Sigmoid colon (tissue), 4 donors: ENCODE measurements around the gene MYH9.

Experiments
- POLR2A ChIP-seq, 2 donors: fragments of 450-650 bp; IDR thresholded peaks; one replicate each; pipeline ENCODE4 v1.6.1; 2016; ENCODE audit warnings: antibody characterized with exemption in 2 of 2, mild to moderate bottlenecking in 2 of 2, moderate library complexity in 2 of 2
- POLR2AphosphoS5 ChIP-seq, 4 donors: sonication (generic); formaldehyde crosslinking; IDR thresholded peaks; one replicate each; pipeline ENCODE4 v1.6.1; 2017; ENCODE audit warnings: antibody characterized with exemption in 4 of 4
- TF ChIP-seq, protein P1 (sequence below), 4 experiments: fragments of 450-650 bp in 3 of 4; fragments of 200-600 bp in 1 of 4; IDR thresholded peaks; one replicate each; pipeline ENCODE4 v1.5.1; 2016 to 2019; ENCODE audit warnings: antibody characterized with exemption in 4 of 4, mild to moderate bottlenecking in 3 of 4, moderate library complexity in 2 of 4

DNA sequence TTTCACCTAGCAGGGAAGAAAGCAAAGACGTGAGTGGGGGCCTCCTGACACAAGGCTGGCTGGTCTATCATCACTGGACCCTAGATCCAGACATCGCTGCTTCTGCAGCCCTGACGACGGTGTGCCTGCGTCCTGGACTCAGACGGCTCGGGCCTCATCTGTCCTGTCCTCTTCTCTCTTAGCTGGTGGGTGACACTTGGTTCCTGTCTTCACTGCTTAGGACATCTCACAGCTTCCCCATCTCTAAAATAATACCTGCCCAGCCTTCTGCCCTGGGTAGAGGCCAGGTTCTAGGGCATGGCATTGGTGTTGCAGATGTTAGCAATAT, 93.5 kb downstream of the MYH9 start:
- TF ChIP-seq, protein P1, sequence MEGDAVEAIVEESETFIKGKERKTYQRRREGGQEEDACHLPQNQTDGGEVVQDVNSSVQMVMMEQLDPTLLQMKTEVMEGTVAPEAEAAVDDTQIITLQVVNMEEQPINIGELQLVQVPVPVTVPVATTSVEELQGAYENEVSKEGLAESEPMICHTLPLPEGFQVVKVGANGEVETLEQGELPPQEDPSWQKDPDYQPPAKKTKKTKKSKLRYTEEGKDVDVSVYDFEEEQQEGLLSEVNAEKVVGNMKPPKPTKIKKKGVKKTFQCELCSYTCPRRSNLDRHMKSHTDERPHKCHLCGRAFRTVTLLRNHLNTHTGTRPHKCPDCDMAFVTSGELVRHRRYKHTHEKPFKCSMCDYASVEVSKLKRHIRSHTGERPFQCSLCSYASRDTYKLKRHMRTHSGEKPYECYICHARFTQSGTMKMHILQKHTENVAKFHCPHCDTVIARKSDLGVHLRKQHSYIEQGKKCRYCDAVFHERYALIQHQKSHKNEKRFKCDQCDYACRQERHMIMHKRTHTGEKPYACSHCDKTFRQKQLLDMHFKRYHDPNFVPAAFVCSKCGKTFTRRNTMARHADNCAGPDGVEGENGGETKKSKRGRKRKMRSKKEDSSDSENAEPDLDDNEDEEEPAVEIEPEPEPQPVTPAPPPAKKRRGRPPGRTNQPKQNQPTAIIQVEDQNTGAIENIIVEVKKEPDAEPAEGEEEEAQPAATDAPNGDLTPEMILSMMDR (IDR thresholded peaks at IDR 0.05), result no peak
- no peak for TF ChIP-seq POLR2A (IDR thresholded peaks at IDR 0.05)
- peak in 1 of 4 donors; percentile 25 for TF ChIP-seq POLR2AphosphoS5 (IDR thresholded peaks at IDR 0.05)
